Loucy (cell line): Measurements from ENCODE around the gene NOC3L.
A peak's percentile ranks its signal among the peaks of the same experiment; 100 is the strongest.

Experiments used
- H2AFZ ChIP-seq: fragments of 200-600 bp; sonication (generic); 2 replicates; pipeline ENCODE4 v1.6.0; 2016; ENCODE audit warnings: antibody characterized with exemption, mild to moderate bottlenecking, low read length, moderate library complexity
- H3F3A ChIP-seq: fragments of 200-600 bp; 2 replicates; pipeline ENCODE4 v1.6.0; 2016; ENCODE audit warnings: antibody characterized with exemption, low read depth, mild to moderate bottlenecking
- H3K27me3 ChIP-seq: fragments of 200-600 bp; sonication (generic); 2 replicates; pipeline ENCODE4 v1.6.1; 2014; ENCODE audit warnings: low read length, mild to moderate bottlenecking; ENCODE audit not compliant: insufficient read depth, poor library complexity, severe bottlenecking
- H3K36me3 ChIP-seq: fragments of 200-600 bp; sonication (generic); 2 replicates; pipeline ENCODE4 v1.6.1; 2016; ENCODE audit warnings: low read length; ENCODE audit not compliant: insufficient read depth
- H3K4me1 ChIP-seq: fragments of 200-600 bp; sonication (generic); 2 replicates; pipeline ENCODE4 v1.5.1; 2014; ENCODE audit warnings: low read length, mild to moderate bottlenecking; ENCODE audit not compliant: insufficient read depth, poor library complexity, severe bottlenecking
- H3K4me2 ChIP-seq: fragments of 200-600 bp; sonication (generic); 2 replicates; pipeline ENCODE4 v1.6.0; 2014; ENCODE audit warnings: antibody characterized with exemption, low read length, low read depth, mild to moderate bottlenecking; ENCODE audit not compliant: poor library complexity, severe bottlenecking
- H3K4me3 ChIP-seq: fragments of 200-600 bp; sonication (generic); 2 replicates; pipeline ENCODE4 v1.5.1; 2014; ENCODE audit warnings: low read length, mild to moderate bottlenecking, mixed read lengths; ENCODE audit not compliant: poor library complexity, severe bottlenecking
- H3K79me2 ChIP-seq: fragments of 200-600 bp; sonication (generic); 2 replicates; pipeline ENCODE4 v1.6.1; 2014; ENCODE audit warnings: low read length; ENCODE audit not compliant: insufficient read depth
- H3K9ac ChIP-seq: fragments of 200-600 bp; sonication (generic); 2 replicates; pipeline ENCODE4 v1.6.0; 2014; ENCODE audit warnings: mild to moderate bottlenecking, low read depth, low read length, moderate library complexity; ENCODE audit not compliant: poor library complexity, severe bottlenecking
- H3K9me2 ChIP-seq: fragments of 200-600 bp; sonication (generic); replicated peaks from 2 replicates; pipeline ENCODE4 v1.6.1; 2016; ENCODE audit warnings: low read depth, low read length, mixed read lengths
- H3K9me3 ChIP-seq: fragments of 200-600 bp; sonication (generic); 2 replicates; pipeline ENCODE4 v1.6.1; 2014; ENCODE audit warnings: mild to moderate bottlenecking, antibody characterized with exemption, low read length, low read depth; ENCODE audit not compliant: insufficient read depth
- H4K20me1 ChIP-seq: fragments of 200-600 bp; sonication (generic); 2 replicates; pipeline ENCODE4 v1.6.0; 2014; ENCODE audit warnings: antibody characterized with exemption, low read length, mild to moderate bottlenecking; ENCODE audit not compliant: insufficient read depth, poor library complexity, severe bottlenecking
- CTCF ChIP-seq: fragments of 200-600 bp; sonication (generic); conservative IDR thresholded peaks from 2 replicates; pipeline ENCODE4 v1.5.1; 2014; ENCODE audit warnings: mild to moderate bottlenecking, antibody characterized with exemption, low read length
- EZH2phosphoT487 ChIP-seq: fragments of 200-600 bp; IDR thresholded peaks from 2 replicates; pipeline ENCODE4 v1.6.1; 2018; ENCODE audit warnings: antibody characterized with exemption, mild to moderate bottlenecking, moderate library complexity, borderline replicate concordance

Gene NOC3L

GRCh38 chr10:94362360-94363250, at the start of gene NOC3L:
NOC3L (minus strand) TSS chr10:94362939; CDS start chr10:94362838, 101 bp downstream.
- H3K9ac ChIP-seq = peak within 1 kb of the TSS; percentile 83
- H3K36me3 ChIP-seq = no peaks in the 10 kb centered on the region
- H3K9me3 ChIP-seq = no peaks in the 10 kb centered on the region
- no peaks in the 10 kb centered on the region for H4K20me1 ChIP-seq
- peak within 1 kb of the TSS; percentile 98 for H3K4me2 ChIP-seq
- peak within 1 kb of the TSS; percentile 96 for H2AFZ ChIP-seq
- H3K4me3 ChIP-seq = peak within 1 kb of the TSS; percentile 84
- H3K9me2 ChIP-seq = no peaks in the 10 kb centered on the region
- no peaks in the 10 kb centered on the region for H3K27me3 ChIP-seq
- no peak for TF ChIP-seq EZH2phosphoT487
- TF ChIP-seq CTCF = peak; percentile 98
- no peaks in the 10 kb centered on the region for H3F3A ChIP-seq
- H3K4me1 ChIP-seq = peaks cover 34% of the 10 kb centered on the region
- peaks cover 35% of the 10 kb centered on the region for H3K79me2 ChIP-seq

- Histone ChIP-seq H3K9me2 (no peaks in the 10 kb centered on the region), H3K9me3 (no peaks in the 10 kb centered on the region), H3K79me2 (no peaks in the 10 kb centered on the region), H4K20me1 (no peaks in the 10 kb centered on the region), H3K9ac (no peak overlapping the region), H2AFZ (no peak overlapping the region), H3K4me2 (no peak overlapping the region), H3F3A (no peaks in the 10 kb centered on the region), H3K4me3 (no peak overlapping the region), H3K4me1 (no peaks in the 10 kb centered on the region), H3K27me3 (no peaks in the 10 kb centered on the region), H3K36me3 (no peaks in the 10 kb centered on the region)
- TF ChIP-seq EZH2phosphoT487 (no peak), CTCF (no peak)
These were observed 49.7 kb upstream of the NOC3L start for GRCh38 chr10:94412449-94412848.

- no peak overlapping the region for H3K4me2 ChIP-seq
- no peak overlapping the region for H3K9ac ChIP-seq
- no peaks in the 10 kb centered on the region for H3K4me1 ChIP-seq
- H3K36me3 ChIP-seq = no peaks in the 10 kb centered on the region
- H3K79me2 ChIP-seq = no peaks in the 10 kb centered on the region
- H2AFZ ChIP-seq = no peak overlapping the region
- no peak overlapping the region for H3K4me3 ChIP-seq
- TF ChIP-seq EZH2phosphoT487 = no peak
- no peak for TF ChIP-seq CTCF
- H3K27me3 ChIP-seq = no peaks in the 10 kb centered on the region
- H3K9me3 ChIP-seq = no peaks in the 10 kb centered on the region
- H3F3A ChIP-seq = no peaks in the 10 kb centered on the region
- no peaks in the 10 kb centered on the region for H4K20me1 ChIP-seq
- H3K9me2 ChIP-seq = no peaks in the 10 kb centered on the region
These were observed 48.6 kb upstream of the NOC3L start for GRCh38 chr10:94411304-94411703.
